HG03196 (cell line): ENCODE data around the gene NCSTN.

Source experiments
- ATAC-seq: cut with Tn5 transposase; IDR thresholded peaks from one replicate; pipeline ENCODE4 v1.9.1; 2021; ENCODE audit not compliant: unreplicated experiment

Gene NCSTN

GRCh38 chr1:160342953-160343869 is at the start of gene NCSTN, which contains the start of gene COPA:
TSS of gene NCSTN (plus strand) at chr1:160343383. CDS start at chr1:160343397, 14 bp downstream.
TSS of gene COPA (minus strand) at chr1:160343250. CDS start at chr1:160343170, 80 bp downstream.
- ATAC-seq = peak; percentile 98

- no peak for ATAC-seq
Measured at GRCh38 chr1:160296036-160296435, 47.1 kb upstream of the NCSTN start.

GRCh38 chr1:160300173-160300572 is 43.0 kb upstream of the NCSTN start:
- no peak for ATAC-seq

GRCh38 chr1:160307118-160307791 is 35.9 kb upstream of the NCSTN start:
- ATAC-seq = no peak

- no peak for ATAC-seq
Measured at GRCh38 chr1:160308451-160309184, 34.6 kb upstream of the NCSTN start.

GRCh38 chr1:160309185-160309557 is 34.0 kb upstream of the NCSTN start:
- ATAC-seq = no peak

- ATAC-seq = no peak
Measured at GRCh38 chr1:160309571-160309970, 33.6 kb upstream of the NCSTN start.

GRCh38 chr1:160315359-160315758 is 27.8 kb upstream of the NCSTN start:
- ATAC-seq = no peak

- no peak for ATAC-seq
Measured at GRCh38 chr1:160322831-160323230, 20.4 kb upstream of the NCSTN start.

- no peak for ATAC-seq
Measured at GRCh38 chr1:160325252-160325651, 17.9 kb upstream of the NCSTN start.

- ATAC-seq = no peak
Measured at GRCh38 chr1:160326418-160326817, 16.8 kb upstream of the NCSTN start.

- ATAC-seq = no peak
Measured at GRCh38 chr1:160328184-160328583, 15.0 kb upstream of the NCSTN start.

- no peak for ATAC-seq
Measured at GRCh38 chr1:160330119-160330518, 13.1 kb upstream of the NCSTN start.

- ATAC-seq = no peak
Measured at GRCh38 chr1:160332516-160332915, 10.7 kb upstream of the NCSTN start.

- ATAC-seq = no peak
Measured at GRCh38 chr1:160338580-160338979, 4.6 kb upstream of the NCSTN start.

- ATAC-seq = no peak
Measured at GRCh38 chr1:160340146-160340545, 3.0 kb upstream of the NCSTN start.

- no peak for ATAC-seq
Measured at GRCh38 chr1:160340866-160341265, 2.3 kb upstream of the NCSTN start.

GRCh38 chr1:160342526-160342925 is 657 bp upstream of the NCSTN start:
- ATAC-seq = no peak

GRCh38 chr1:160344241-160344640 is 1.1 kb downstream of the NCSTN start:
- ATAC-seq = no peak

GRCh38 chr1:160344936-160345335 is 1.8 kb downstream of the NCSTN start:
- no peak for ATAC-seq

GRCh38 chr1:160346463-160346862 is 3.3 kb downstream of the NCSTN start:
- ATAC-seq = no peak
